Lung (tissue), 12 donors: Measurements from ENCODE around the gene NSD2. TPM values are rescaled to one million over a fixed set of nuclear protein-coding genes. Genes with fewer than 3 reads are reported as not detected.

Source experiments
- ATAC-seq: fragments of 200-7000 bp; cut with Tn5 transposase; one replicate; pipeline ENCODE4 v1.9.1; 2020; ENCODE audit warnings: moderate number of reproducible peaks; ENCODE audit not compliant: insufficient read depth, low FRiP score
- DNase-seq, 3 donors: peaks; one replicate each; pipeline ENCODE4 v3.0.0-alpha.2; 2013 to 2017
- H3K27ac ChIP-seq, 2 donors: one replicate each; pipeline ENCODE4 v1.5.1; 2013; ENCODE audit warnings: mild to moderate bottlenecking in 2 of 2, moderate library complexity in 2 of 2, control low read depth in 1 of 2, inconsistent platforms in 1 of 2, low read depth in 1 of 2, low read length in 1 of 2
- H3K27me3 ChIP-seq, 3 donors: one replicate each; pipeline ENCODE4 v1.5.1; 2013; ENCODE audit warnings: low read length in 2 of 3; ENCODE audit not compliant: control insufficient read depth in 3 of 3, insufficient read depth in 3 of 3
- H3K36me3 ChIP-seq, 4 donors: one replicate each; pipeline ENCODE4 v1.5.1; 2013; ENCODE audit warnings: low read length in 4 of 4, mild to moderate bottlenecking in 1 of 4, moderate library complexity in 1 of 4; ENCODE audit not compliant: control insufficient read depth in 4 of 4, insufficient read depth in 4 of 4
- H3K4me1 ChIP-seq, 5 donors: one replicate each; pipeline ENCODE4 v1.5.1; 2013; ENCODE audit warnings: low read length in 5 of 5, mild to moderate bottlenecking in 2 of 5, moderate library complexity in 1 of 5; ENCODE audit not compliant: control insufficient read depth in 5 of 5, insufficient read depth in 5 of 5
- H3K4me3 ChIP-seq: one replicate; pipeline ENCODE4 v1.5.1; 2013; ENCODE audit warnings: mild to moderate bottlenecking, control low read depth, moderate library complexity
- H3K9ac ChIP-seq, 2 donors: one replicate each; pipeline ENCODE4 v1.5.1; 2013; ENCODE audit warnings: low read length in 2 of 2, control low read depth in 1 of 2; ENCODE audit not compliant: insufficient read depth in 1 of 2
- H3K9me3 ChIP-seq, 4 donors: one replicate each; pipeline ENCODE4 v1.5.1; 2013; ENCODE audit warnings: low read length in 3 of 4, mild to moderate bottlenecking in 1 of 4, moderate library complexity in 1 of 4; ENCODE audit not compliant: control insufficient read depth in 4 of 4, insufficient read depth in 3 of 4
- WGBS, 2 donors: extraction: QIAGEN DNeasy Blood & Tissue Kit; methylation state at CpG; one replicate each; pipeline ENCODE4 v1.1.7; 2013; 5-methylcytosine and 5-hydroxymethylcytosine counted together
- polyA plus RNA-seq, 2 donors: library from polyadenylated mRNA; stranded (reverse); fragments of 200-250 nt; gene quantifications; one replicate each; pipeline ENCODE4 v1.2.1, GENCODE V29; 2013
- total RNA-seq, 2 donors: library from RNA; depleted of rRNA in 1 of 2; stranded (reverse); fragments of >200 nt in 1 of 2; gene quantifications; one replicate each; pipeline ENCODE4 v1.2.1, GENCODE V29; 2014 to 2021
- TF ChIP-seq, protein P1 (sequence below): IDR thresholded peaks from 2 replicates; pipeline ENCODE4 v1.5.1; 2012; ENCODE audit warnings: mild to moderate bottlenecking; ENCODE audit errors: control extremely low read depth, extremely low read depth
- donor health status: control.
- donor health status: control.
- donor health status: Bipolar disorder and iron deficiency.
- donor health status: healthy.
- donor health status: DM: yes; HTN: yes; CAD: no.

Gene NSD2
- total and polyA plus RNA-seq, 4 donors: 12.7 to 66.2 (median 28.3) TPM

DNA sequence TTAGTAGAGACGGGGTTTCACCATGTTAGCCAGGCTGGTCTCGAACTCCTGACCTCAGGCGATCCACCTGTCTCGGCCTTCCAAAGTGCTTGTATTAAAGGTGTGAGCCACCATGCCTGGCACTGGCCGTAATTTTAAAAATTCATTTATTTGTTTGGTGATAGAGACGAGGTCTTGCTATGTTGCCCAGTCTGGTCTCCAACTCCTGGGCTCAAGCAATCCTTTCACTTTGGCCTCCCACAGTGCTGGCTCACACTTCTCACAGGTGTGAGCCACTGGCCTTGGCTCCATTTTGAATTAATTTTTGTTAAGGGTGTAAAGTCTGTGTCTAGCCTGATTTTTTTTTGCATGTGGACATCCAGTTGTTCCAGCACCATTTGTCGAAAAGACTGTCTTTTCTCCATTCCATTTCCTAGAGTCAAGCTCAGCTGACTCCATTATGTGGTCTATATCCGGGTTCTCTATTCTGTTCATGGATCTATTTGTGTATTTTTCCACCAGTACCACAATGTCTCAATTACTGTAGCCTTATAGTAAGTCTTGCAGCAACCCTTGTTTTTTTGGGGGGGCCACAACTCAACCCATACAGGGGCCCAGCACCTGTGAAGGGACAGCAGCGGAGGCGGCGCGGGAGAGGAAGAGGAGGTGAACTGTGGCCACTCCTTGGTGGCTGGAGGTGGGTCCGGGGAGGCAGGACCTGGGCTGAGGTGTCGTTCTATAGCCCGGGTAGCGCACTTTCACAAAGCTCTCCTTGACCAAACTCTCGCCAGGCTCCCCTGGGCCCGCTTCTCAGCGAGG is 1.5 kb upstream of the NSD2 start:
- Histone ChIP-seq H3K4me3 (peak overlapping the region; percentile 75), H3K9ac (peak overlapping the region; percentile 25 to 55), H3K36me3 (no peaks in the 10 kb centered on the region), H3K9me3 (no peaks in the 10 kb centered on the region), H3K27me3 (no peaks in the 10 kb centered on the region), H3K27ac (peak overlapping the region; percentile 91 to 100), H3K4me1 (peaks cover 1 to 32% (median 10%) of the 10 kb centered on the region in 5 donors)
- peak; percentile 8 for ATAC-seq
- no peak for DNase-seq
- TF ChIP-seq, protein P1, sequence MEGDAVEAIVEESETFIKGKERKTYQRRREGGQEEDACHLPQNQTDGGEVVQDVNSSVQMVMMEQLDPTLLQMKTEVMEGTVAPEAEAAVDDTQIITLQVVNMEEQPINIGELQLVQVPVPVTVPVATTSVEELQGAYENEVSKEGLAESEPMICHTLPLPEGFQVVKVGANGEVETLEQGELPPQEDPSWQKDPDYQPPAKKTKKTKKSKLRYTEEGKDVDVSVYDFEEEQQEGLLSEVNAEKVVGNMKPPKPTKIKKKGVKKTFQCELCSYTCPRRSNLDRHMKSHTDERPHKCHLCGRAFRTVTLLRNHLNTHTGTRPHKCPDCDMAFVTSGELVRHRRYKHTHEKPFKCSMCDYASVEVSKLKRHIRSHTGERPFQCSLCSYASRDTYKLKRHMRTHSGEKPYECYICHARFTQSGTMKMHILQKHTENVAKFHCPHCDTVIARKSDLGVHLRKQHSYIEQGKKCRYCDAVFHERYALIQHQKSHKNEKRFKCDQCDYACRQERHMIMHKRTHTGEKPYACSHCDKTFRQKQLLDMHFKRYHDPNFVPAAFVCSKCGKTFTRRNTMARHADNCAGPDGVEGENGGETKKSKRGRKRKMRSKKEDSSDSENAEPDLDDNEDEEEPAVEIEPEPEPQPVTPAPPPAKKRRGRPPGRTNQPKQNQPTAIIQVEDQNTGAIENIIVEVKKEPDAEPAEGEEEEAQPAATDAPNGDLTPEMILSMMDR: no peak
- WGBS, 2 donors: 46 to 52% methylated on average over 19 of the region's 19 CpGs

DNA sequence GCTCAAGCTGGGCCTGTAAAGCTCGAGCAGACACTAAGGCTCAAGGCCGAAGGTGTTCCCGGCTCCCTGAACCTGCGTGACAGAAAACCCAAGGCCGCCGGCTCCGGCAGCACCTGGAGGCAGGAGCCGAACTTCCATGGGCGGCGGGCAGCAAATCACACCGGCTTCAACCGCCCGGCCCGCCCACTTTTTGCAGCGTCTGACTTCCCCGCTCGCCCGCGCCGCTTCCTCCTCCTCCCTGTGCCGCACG is 940 bp upstream of the NSD2 start:
- 0% methylated on average over 19 to 22 of the region's 22 CpGs for WGBS, 2 donors
- H3K27me3 ChIP-seq: no peaks in the 10 kb centered on the region
- H3K9ac ChIP-seq: peak overlapping the region; percentile 25 to 55
- peaks cover 1 to 32% (median 10%) of the 10 kb centered on the region in 5 donors for H3K4me1 ChIP-seq
- ATAC-seq (peak; percentile 71), DNase-seq (peak; percentile 85 to 88 (median 85))
- H3K9me3 ChIP-seq: no peaks in the 10 kb centered on the region
- peak overlapping the region; percentile 91 to 100 for H3K27ac ChIP-seq
- no peaks in the 10 kb centered on the region for H3K36me3 ChIP-seq
- TF ChIP-seq, protein P1: no peak
- peak overlapping the region; percentile 75 for H3K4me3 ChIP-seq

- Histone ChIP-seq H3K4me1 (peaks cover 1 to 32% (median 10%) of the 10 kb centered on the region in 5 donors), H3K9me3 (no peaks in the 10 kb centered on the region), H3K36me3 (no peaks in the 10 kb centered on the region), H3K27ac (peak overlapping the region; percentile 80 to 92), H3K9ac (no peak overlapping the region), H3K4me3 (peak overlapping the region; percentile 88), H3K27me3 (no peaks in the 10 kb centered on the region)
- TF ChIP-seq, protein P1: no peak
- WGBS, 2 donors: 0 to 1% methylated on average over 23 to 79 of the region's 79 CpGs
- no peak for ATAC-seq
- DNase-seq: peak; percentile 40 to 55 (median 54)
Observed at GRCh38 chr4:1871471-1872021, 353 bp downstream of the NSD2 start.
